AG04449 (cell line): ENCODE measurements around the gene COL8A1.

Source experiments
- CTCF ChIA-PET: fragments of 350-600 bp; formaldehyde crosslinking; extraction: SDS; loops from one replicate; lab custom pipeline; 2021; ENCODE audit warnings: antibody characterized with exemption; lab: Yijun Ruan, JAX
- POLR2A ChIA-PET: fragments of 400-600, 350-600 bp; formaldehyde crosslinking; extraction: SDS; loops from one replicate; lab custom pipeline; 2020; ENCODE audit warnings: antibody characterized with exemption, inconsistent platforms; lab: Yijun Ruan, JAX
- DNase-seq: peaks from one replicate; pipeline ENCODE4 v3.0.0-alpha.2; 2010; ENCODE audit warnings: low read depth, low spot score
- H3K4me3 ChIP-seq: 2 replicates; pipeline ENCODE4 v1.5.1; 2011; ENCODE audit warnings: low read depth, mild to moderate bottlenecking, control low read depth, low read length
- CTCF ChIP-seq: IDR thresholded peaks from one replicate; pipeline ENCODE4 v1.5.1; 2011; ENCODE audit warnings: mild to moderate bottlenecking, moderate library complexity, low read length, control low read depth, inconsistent platforms; ENCODE audit not compliant: insufficient read depth; ENCODE audit errors: missing control alignments

The COL8A1 gene

DNA sequence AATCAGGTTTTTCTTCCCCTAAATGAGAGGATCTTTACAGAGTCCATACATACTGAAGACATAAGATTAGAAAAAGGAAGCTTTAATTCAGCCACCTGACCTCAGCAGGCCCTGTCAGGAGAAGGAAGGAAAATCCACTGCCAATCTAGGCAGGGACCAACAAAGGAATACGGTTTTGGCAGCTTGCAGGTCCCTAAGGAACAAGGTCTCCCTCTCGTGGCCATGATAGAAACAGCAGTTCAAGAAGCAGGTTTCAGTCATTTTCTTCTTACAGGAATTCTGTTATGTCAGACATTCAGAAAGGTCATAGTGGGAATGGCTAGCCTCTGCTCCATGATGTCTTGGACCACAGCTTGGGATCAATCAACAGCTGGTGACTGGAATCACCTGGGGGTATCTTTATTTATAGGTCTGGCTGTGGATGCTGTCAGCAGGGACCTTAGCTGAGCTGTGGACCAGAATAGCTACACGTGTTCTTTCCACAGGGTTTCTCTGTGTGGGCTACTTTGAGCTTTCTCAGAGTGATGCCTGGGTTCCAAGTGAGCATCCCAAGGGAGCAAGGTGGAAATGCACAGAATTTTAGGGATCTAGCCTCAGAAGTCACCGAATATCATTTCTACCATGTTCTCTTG, 169.9 kb downstream of the COL8A1 start:
- TF ChIP-seq CTCF, result peak; percentile 85
- CTCF ChIA-PET, result interaction anchor here (0.7 to 2.8 kb wide), 34 partner anchors 9 to 797 kb away, joined by 3 to 16 read pairs (median 4); partner anchors contain the start of genes CMSS1 and TBC1D23
- POLR2A ChIA-PET, result no interaction called here
- no peak overlapping the region for H3K4me3 ChIP-seq
- DNase-seq, result peak; percentile 51

DNA sequence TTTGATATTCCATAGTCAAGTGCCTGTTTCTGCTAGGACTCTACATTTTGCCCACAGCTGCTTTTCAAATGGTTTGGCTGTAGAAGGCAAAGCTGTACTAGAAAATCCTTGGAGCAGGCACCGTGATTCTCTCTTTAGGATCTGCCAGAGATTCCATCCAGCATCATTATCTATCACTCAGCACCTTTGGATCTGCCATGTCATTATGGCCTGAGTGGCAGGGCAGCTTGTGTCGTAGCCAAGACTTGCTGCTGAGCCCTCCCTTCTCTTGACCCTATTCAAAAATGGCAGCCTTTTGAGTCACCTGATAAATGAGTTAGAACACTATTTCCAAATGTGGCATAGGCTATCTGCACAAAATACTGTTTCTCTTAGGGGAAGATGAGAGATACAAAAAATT, 171.2 kb downstream of the COL8A1 start:
- ChIA-PET POLR2A (no interaction called here), CTCF (interaction anchor here (1.5 to 2.8 kb wide), 5 partner anchors 8 to 786 kb away, joined by 6 to 16 read pairs (median 11); partner anchors contain the start of gene CMSS1)
- no peak for TF ChIP-seq CTCF
- no peak overlapping the region for H3K4me3 ChIP-seq
- no peak for DNase-seq

GRCh38 chr3:99810403-99810802, 172.0 kb downstream of the COL8A1 start:
- ChIA-PET CTCF (interaction anchor here (0.9 to 1.6 kb wide), 3 partner anchors 9 to 787 kb away, joined by 4 to 6 read pairs (median 5); no protein-coding TSS in a partner anchor), POLR2A (no interaction called here)
- no peak overlapping the region for H3K4me3 ChIP-seq
- DNase-seq, result no peak
- no peak for TF ChIP-seq CTCF

- DNase-seq, result no peak
- no peak for TF ChIP-seq CTCF
- ChIA-PET POLR2A (interaction anchor here (0.6 kb wide), 1 partner anchor 44 kb away, joined by 3 read pairs; no protein-coding TSS in a partner anchor), CTCF (interaction anchor here (1.6 kb wide), 1 partner anchor 9 kb away, joined by 16 read pairs; no protein-coding TSS in a partner anchor)
- H3K4me3 ChIP-seq, result peak overlapping the region; percentile 86
These were observed 178.6 kb downstream of the COL8A1 start for GRCh38 chr3:99817047-99817436.

DNA sequence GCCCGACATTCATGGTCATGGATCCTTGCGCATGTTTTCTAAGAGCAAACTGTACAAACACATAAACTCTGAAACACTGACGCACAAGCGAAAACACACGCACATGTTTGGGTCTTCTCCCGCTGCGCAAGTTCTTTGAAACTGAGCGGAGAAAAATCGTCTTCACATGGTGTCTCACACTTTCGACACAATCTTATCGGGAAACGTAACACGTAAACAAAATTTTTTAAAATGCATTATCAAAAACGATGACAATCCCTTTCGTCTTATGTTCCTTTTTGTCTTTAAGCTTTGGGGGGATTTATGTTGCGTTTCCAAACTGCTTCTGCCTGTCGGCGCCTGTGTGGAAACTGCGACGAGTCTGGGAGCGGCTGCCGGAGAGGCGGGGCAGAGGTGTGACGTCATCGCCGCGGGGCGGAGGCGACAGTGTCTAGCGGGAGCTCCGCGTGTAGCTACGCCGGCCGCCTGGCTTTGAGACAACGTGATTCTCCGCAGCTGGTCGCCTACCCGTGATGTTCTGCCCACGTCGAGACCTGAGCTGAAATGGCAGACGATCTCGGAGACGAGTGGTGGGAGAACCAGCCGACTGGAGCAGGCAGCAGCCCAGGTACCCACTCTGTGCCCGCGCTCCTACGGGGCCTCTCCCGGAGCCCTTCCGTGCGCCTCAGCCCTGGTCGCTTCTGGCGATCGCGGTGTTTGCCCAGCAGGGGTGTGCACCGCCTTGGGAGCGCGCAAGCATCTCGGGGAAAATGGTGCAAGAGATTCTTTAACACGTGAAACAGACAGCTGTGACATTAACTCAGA, 179.2 kb downstream of the COL8A1 start, which contains the start of gene CMSS1:
TSS of gene CMSS1 (plus strand) at position 426 of the 804 bp plus-strand sequence.
- H3K4me3 ChIP-seq, result peak within 1 kb of the TSS; percentile 86
- POLR2A ChIA-PET, result interaction anchor here (0.6 kb wide), 2 partner anchors 15 to 43 kb away, joined by 3 read pairs; no protein-coding TSS in a partner anchor
- CTCF ChIA-PET, result interaction anchor here (0.7 to 1.6 kb wide), 4 partner anchors 9 to 477 kb away, joined by 3 to 16 read pairs (median 4); no protein-coding TSS in a partner anchor
- TF ChIP-seq CTCF, result peak; percentile 45
- no peak for DNase-seq
